Heart right ventricle (tissue), 16 donors: ENCODE results near the gene RBM6. TPM values are rescaled to one million over a fixed set of nuclear protein-coding genes. Genes with fewer than 3 reads are reported as not detected.
A peak's percentile ranks its signal among the peaks of the same experiment; 100 is the strongest.

ENCODE experiments used
- ATAC-seq, 8 donors: fragments of 200-7000 bp; cut with Tn5 transposase; one replicate each; pipeline ENCODE4 v1.9.1; 2020; ENCODE audit warnings: mild to moderate bottlenecking in 8 of 8, moderate library complexity in 8 of 8, moderate number of reproducible peaks in 1 of 8
- DNase-seq, 2 donors: peaks; one replicate each; pipeline ENCODE4 v3.0.0-alpha.2; 2020
- H3K27ac ChIP-seq, 10 donors: fragments of 200-600 bp; sonication (generic) in 2 of 10; one replicate each; pipeline versions ENCODE4 v1.5.0 to v1.8.0; 2020 to 2022; ENCODE audit warnings: mild to moderate bottlenecking in 3 of 10
- H3K27me3 ChIP-seq, 7 donors: fragments of 200-600 bp; one replicate each; pipeline ENCODE4 v1.8.0; 2021 to 2022; ENCODE audit warnings: mild to moderate bottlenecking in 2 of 7
- H3K36me3 ChIP-seq, 9 donors: fragments of 200-600 bp; sonication (generic) in 1 of 9; one replicate each; pipeline versions ENCODE4 v1.5.0 to v1.8.0; 2020 to 2022; ENCODE audit warnings: mild to moderate bottlenecking in 2 of 9
- H3K4me1 ChIP-seq, 9 donors: fragments of 200-600 bp; sonication (generic) in 1 of 9; one replicate each; pipeline versions ENCODE4 v1.5.0 to v1.8.0; 2020 to 2022; ENCODE audit warnings: mild to moderate bottlenecking in 4 of 9
- H3K4me3 ChIP-seq, 10 donors: fragments of 200-600 bp; sonication (generic) in 2 of 10; one replicate each; pipeline versions ENCODE4 v1.5.0 to v1.8.0; 2020 to 2022; ENCODE audit warnings: mild to moderate bottlenecking in 7 of 10, moderate library complexity in 2 of 10
- H3K9me3 ChIP-seq, 11 donors: fragments of 200-600 bp in 10 of 11; sonication (generic) in 2 of 11; one replicate each; pipeline versions ENCODE4 v1.5.0 to v1.8.0; 2013 to 2022; ENCODE audit warnings: mild to moderate bottlenecking in 2 of 11, control low read depth in 1 of 11, moderate library complexity in 1 of 11
- CTCF ChIP-seq, 9 donors: fragments of 200-600 bp; sonication (generic) in 2 of 9; IDR thresholded peaks; one replicate each; pipeline versions ENCODE4 v1.5.0 to v1.8.0; 2021 to 2022; ENCODE audit warnings: antibody characterized with exemption in 9 of 9, mild to moderate bottlenecking in 5 of 9, moderate library complexity in 1 of 9
- WGBS, 2 donors: extraction: QIAGEN DNeasy Blood & Tissue Kit; methylation state at CpG; one replicate each; pipeline ENCODE4 v1.1.7; 2013; ENCODE audit warnings: inconsistent platforms in 1 of 2; 5-methylcytosine and 5-hydroxymethylcytosine counted together
- intact Hi-C, 10 donors: fragments of 100-400 bp; cut with DNase I; formaldehyde crosslinking; loops; one replicate each; pipeline versions ENCODE4 v1.11.1 to v1.14.2; 2022
- polyA plus RNA-seq, 2 donors: library from polyadenylated mRNA; stranded (reverse); fragments of 200-250 nt; gene quantifications; one replicate each; pipeline ENCODE4 v1.2.3, GENCODE V29; 2013
- total RNA-seq, 10 donors: library from RNA; stranded (reverse); fragmentation: NEBNext Ultra II Directional in 3 of 10; extraction: Animal tissue kit (Norgen Biotek cat#: 25700) in 3 of 10; gene quantifications; one replicate each; pipeline versions ENCODE4 v1.2.1 to v1.2.4, GENCODE V29; 2021 to 2023
- donor health status: Arrhythmogenic right ventricular cardiomyopathy.
- donor health status: ischemic (EF 13 %, LVEDD 7.1; RV severe dilation, severe dysfunction).
- donor health status: healthy with polysubstance abuse.
- donor health status: DM: no; HTN: yes; CAD: no.
- donor health status: DM: no; HTN: no; CAD: no.
- donor health status: ischemic (EF 25% LVEDD 6.9; RV normal size, moderate dysfunction).
- donor health status: ischemic (EF 25% LVEDD 5.7; RV mildly dilated, moderate dysfunction).
- donor health status: healthy.
- donor health status: DM: yes; HTN: yes; CAD: no.
- donor health status: Ischemic cardiomyopathy.
- donor health status: ischemic (EF 35%, LVEDD 5.7; RV mildly dilated, moderate dysfunction).
- donor health status: nonischemic (EF 11% LVEDD 7.7; RV severe dilation, severe dysfunction).
- donor health status: DM: yes; HTN: yes; CAD: no.
- donor health status: PGD.
- donor health status: ischemic (EF 29% LVEDD 5.4; RV normal size, mild dysfunction).
- donor health status: nonischemic (EF 23%, LVEDD 6.1; RV moderate dilation, normal function).

Gene RBM6
- total and polyA plus RNA-seq, 12 donors = 26.0 to 208 (median 37.6) TPM

GRCh38 chr3:50089609-50089945 lies 149.6 kb downstream of the RBM6 start:
- H3K36me3 ChIP-seq = peaks cover 0 to 45% (median 41%) of the 10 kb centered on the region in 9 donors
- H3K4me3 ChIP-seq = peak overlapping the region; percentile 69 to 99 (median 88)
- H3K27me3 ChIP-seq = no peaks in the 10 kb centered on the region
- peaks cover 11 to 34% (median 19%) of the 10 kb centered on the region in 9 donors for H3K4me1 ChIP-seq
- DNase-seq = no peak
- H3K27ac ChIP-seq = peak overlapping the region in 9 of 10 donors; percentile 90 to 100 (median 96)
- intact Hi-C loops = no loop called here
- WGBS, 2 donors = 0 to 1% methylated on average over 16 of the region's 16 CpGs
- H3K9me3 ChIP-seq = no peaks in the 10 kb centered on the region
- TF ChIP-seq CTCF (IDR thresholded peaks at IDR 0.05) = no peak
- peak; percentile 10 to 32 (median 24) for ATAC-seq

- H3K36me3 ChIP-seq = peaks cover 3 to 59% (median 55%) of the 10 kb centered on the region in 9 donors
- TF ChIP-seq CTCF (IDR thresholded peaks at IDR 0.05) = no peak
- H3K27me3 ChIP-seq = no peaks in the 10 kb centered on the region
- intact Hi-C loops = no loop called here
- H3K9me3 ChIP-seq = no peaks in the 10 kb centered on the region
- peaks cover 11 to 47% (median 28%) of the 10 kb centered on the region in 9 donors for H3K4me1 ChIP-seq
- peak overlapping the region in 1 of 10 donors; percentile 5 for H3K27ac ChIP-seq
- peak overlapping the region in 6 of 10 donors; percentile 69 to 99 (median 86) for H3K4me3 ChIP-seq
- ATAC-seq = no peak
- DNase-seq = no peak
Observed at GRCh38 chr3:50090984-50091383, 151.0 kb downstream of the RBM6 start.

- intact Hi-C loops = no loop called here
- ATAC-seq (no peak), DNase-seq (no peak)
- H3K27ac ChIP-seq = no peak overlapping the region
- no peaks in the 10 kb centered on the region for H3K9me3 ChIP-seq
- peaks cover 7 to 35% (median 24%) of the 10 kb centered on the region in 9 donors for H3K4me1 ChIP-seq
- WGBS, 2 donors = 86 to 90% methylated on average over 5 of the region's 5 CpGs
- no peak for TF ChIP-seq CTCF (IDR thresholded peaks at IDR 0.05)
- H3K27me3 ChIP-seq = no peaks in the 10 kb centered on the region
- no peak overlapping the region for H3K4me3 ChIP-seq
- peaks cover 7 to 100% (median 91%) of the 10 kb centered on the region in 9 donors for H3K36me3 ChIP-seq
Observed at GRCh38 chr3:50095352-50095998, 155.5 kb downstream of the RBM6 start.

- ATAC-seq (no peak), DNase-seq (no peak)
- Histone ChIP-seq H3K36me3 (peaks cover 2 to 100% (median 94%) of the 10 kb centered on the region in 9 donors), H3K27me3 (no peaks in the 10 kb centered on the region), H3K27ac (no peak overlapping the region), H3K4me3 (no peak overlapping the region), H3K4me1 (peaks cover 0 to 13% (median 7%) of the 10 kb centered on the region in 9 donors), H3K9me3 (no peaks in the 10 kb centered on the region)
- TF ChIP-seq CTCF (IDR thresholded peaks at IDR 0.05) = no peak
- intact Hi-C loops = no loop called here
- WGBS, 2 donors = 75 to 77% methylated on average over 5 of the region's 5 CpGs
Observed at GRCh38 chr3:50100386-50100785, 160.4 kb downstream of the RBM6 start.
